ENCODE results near the gene MCF2L. TPM values are rescaled to one million over a fixed set of nuclear protein-coding genes. Genes with fewer than 3 reads are reported as not detected.
A peak's percentile ranks its signal among the peaks of the same experiment; 100 is the strongest.
"Not testable (repeated sequence)": the region's sequence is repeated elsewhere in the genome, so short reads cannot be mapped to it uniquely, and the experiment has no call there.

MCF2L gene
- total RNA-seq, 1 experiment from 2014 or later = 22.1 TPM

DNA sequence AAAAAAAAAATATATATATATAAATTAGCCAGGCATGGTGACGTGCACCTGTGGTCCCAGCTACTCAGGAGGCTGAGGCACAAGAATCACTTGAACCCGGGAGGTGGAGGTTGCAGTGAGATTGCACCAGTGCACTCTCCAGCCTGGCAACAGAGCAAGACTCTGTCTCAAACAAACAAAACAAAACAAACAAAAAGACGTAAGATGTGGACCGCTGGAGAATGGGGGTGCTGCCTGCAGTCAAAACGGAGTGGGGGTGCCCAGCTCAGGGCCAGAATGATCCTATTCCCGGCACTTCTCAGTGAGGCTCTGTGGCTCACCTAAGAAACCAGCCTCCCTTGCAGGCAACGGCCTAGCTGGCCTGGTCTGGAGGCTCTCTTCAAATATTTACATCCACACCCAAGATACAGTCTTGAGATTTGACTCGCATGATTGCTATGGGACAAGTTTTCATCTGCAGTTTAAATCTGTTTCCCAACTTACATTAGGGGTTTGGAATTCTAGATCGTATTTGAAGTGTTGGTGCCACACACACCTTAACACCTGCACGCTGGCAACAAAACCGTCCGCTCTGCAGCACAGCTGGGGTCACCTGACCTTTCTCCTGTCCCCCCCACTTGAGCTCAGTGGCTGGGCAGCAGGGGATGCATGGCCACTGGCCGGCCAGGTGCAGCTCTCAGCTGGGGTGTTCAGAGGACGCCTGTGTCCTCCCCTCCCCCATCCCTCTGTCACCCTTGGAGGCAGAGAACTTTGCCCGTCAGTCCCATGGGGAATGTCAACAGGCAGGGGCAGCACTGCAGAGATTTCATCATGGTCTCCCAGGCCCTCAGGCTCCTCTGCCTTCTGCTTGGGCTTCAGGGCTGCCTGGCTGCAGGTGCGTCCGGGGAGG is 136.3 kb downstream of the MCF2L start, which contains the start of gene F7:
Gene F7 (plus strand): TSS at position 760 of the 889 bp plus-strand sequence. CDS start 51 bp downstream, at position 811.
- Histone ChIP-seq H3K27me3 (replicated peaks; ENCODE audit: control insufficient read depth, insufficient read depth, low read length) (no peaks in the 10 kb centered on the region), H3K4me3 (ENCODE audit: low read depth, low read length) (peak within 1 kb of the TSS; percentile 57), H3K9me3 (peaks cover 8% of the 10 kb centered on the region; the same call in 1 of the 2 replicates), H3K4me1 (peaks cover 33% of the 10 kb centered on the region), H3K36me3 (ENCODE audit: control insufficient read depth, insufficient read depth, low read length) (no peaks in the 10 kb centered on the region)
- no TSS peak for BruUV-seq (replicated peaks)
- TF ChIP-seq, protein P1, sequence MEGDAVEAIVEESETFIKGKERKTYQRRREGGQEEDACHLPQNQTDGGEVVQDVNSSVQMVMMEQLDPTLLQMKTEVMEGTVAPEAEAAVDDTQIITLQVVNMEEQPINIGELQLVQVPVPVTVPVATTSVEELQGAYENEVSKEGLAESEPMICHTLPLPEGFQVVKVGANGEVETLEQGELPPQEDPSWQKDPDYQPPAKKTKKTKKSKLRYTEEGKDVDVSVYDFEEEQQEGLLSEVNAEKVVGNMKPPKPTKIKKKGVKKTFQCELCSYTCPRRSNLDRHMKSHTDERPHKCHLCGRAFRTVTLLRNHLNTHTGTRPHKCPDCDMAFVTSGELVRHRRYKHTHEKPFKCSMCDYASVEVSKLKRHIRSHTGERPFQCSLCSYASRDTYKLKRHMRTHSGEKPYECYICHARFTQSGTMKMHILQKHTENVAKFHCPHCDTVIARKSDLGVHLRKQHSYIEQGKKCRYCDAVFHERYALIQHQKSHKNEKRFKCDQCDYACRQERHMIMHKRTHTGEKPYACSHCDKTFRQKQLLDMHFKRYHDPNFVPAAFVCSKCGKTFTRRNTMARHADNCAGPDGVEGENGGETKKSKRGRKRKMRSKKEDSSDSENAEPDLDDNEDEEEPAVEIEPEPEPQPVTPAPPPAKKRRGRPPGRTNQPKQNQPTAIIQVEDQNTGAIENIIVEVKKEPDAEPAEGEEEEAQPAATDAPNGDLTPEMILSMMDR (IDR thresholded peaks at IDR 0.05; ENCODE audit: insufficient read depth in 1 of 2, low read depth in 1 of 2, low read length in 1 of 2, severe bottlenecking in 1 of 2, unreplicated experiment in 1 of 2) = peak in 1 of 2 experiments; percentile 5
- peaks cover 7% of the 10 kb centered on the region for H3K4me1 Mint-ChIP-seq (ENCODE audit: low read depth, unreplicated experiment)
- intact Hi-C loops (cut with micrococcal nuclease; ENCODE audit: unreplicated experiment) = loop anchor here (1.0 kb wide), 2 partner anchors 17 to 70 kb away; partner anchors contain the start of gene F10
- no peaks in the 10 kb centered on the region for H3K27me3 Mint-ChIP-seq (ENCODE audit: insufficient read depth, unreplicated experiment)
- no peaks in the 10 kb centered on the region for H3K9me3 Mint-ChIP-seq (ENCODE audit: unreplicated experiment)
- peaks cover 21% of the 10 kb centered on the region for H3K36me3 Mint-ChIP-seq (ENCODE audit: insufficient read depth, unreplicated experiment)
- ChIA-PET POLR2A (interaction anchor here (0.5 to 0.6 kb wide), 2 partner anchors 14 to 15 kb away, joined by 3 to 7 read pairs; no protein-coding TSS in a partner anchor), CTCF (no interaction called here)
- H3K4me3 Mint-ChIP-seq (ENCODE audit: unreplicated experiment) = peak within 1 kb of the TSS; percentile 76
- DNase-seq = peak; percentile 94 to 96
- H3K27ac Mint-ChIP-seq (ENCODE audit: unreplicated experiment) = peak within 1 kb of the TSS; percentile 76

DNA sequence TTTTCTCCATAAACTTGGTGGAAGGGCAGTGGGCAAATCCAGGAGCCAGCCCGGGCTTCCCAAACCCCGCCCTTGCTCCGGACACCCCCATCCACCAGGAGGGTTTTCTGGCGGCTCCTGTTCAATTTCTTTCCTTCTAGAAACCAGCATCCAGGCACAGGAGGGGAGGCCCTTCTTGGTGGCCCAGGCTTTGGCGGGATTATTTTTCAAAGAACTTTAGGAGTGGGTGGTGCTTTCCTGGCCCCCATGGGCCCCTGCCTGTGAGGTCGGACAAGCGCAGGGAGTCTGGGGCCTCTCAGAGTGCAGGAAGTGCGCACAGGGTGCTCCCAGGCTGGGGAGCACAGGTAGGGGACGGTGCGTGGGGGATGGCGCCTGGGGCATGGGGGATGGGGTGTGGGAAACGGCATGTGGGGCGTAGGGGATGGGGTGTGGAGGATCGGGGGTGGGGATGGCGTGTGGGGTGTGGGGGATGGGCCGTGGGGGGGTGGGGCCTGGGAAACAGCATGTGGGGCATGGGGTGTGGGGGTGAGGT is 137.0 kb downstream of the MCF2L start:
- H3K36me3 Mint-ChIP-seq (ENCODE audit: insufficient read depth, unreplicated experiment) = peaks cover 21% of the 10 kb centered on the region
- peak overlapping the region; percentile 76 for H3K4me3 Mint-ChIP-seq (ENCODE audit: unreplicated experiment)
- CTCF ChIA-PET = no interaction called here
- TF ChIP-seq, protein P1 (IDR thresholded peaks at IDR 0.05; ENCODE audit: insufficient read depth in 1 of 2, low read depth in 1 of 2, low read length in 1 of 2, severe bottlenecking in 1 of 2, unreplicated experiment in 1 of 2) = no peak
- H3K9me3 Mint-ChIP-seq (ENCODE audit: unreplicated experiment) = no peaks in the 10 kb centered on the region
- H3K27me3 ChIP-seq (replicated peaks; ENCODE audit: control insufficient read depth, insufficient read depth, low read length) = no peaks in the 10 kb centered on the region
- no peaks in the 10 kb centered on the region for H3K36me3 ChIP-seq (ENCODE audit: control insufficient read depth, insufficient read depth, low read length)
- H3K4me3 ChIP-seq (ENCODE audit: low read depth, low read length) = peak overlapping the region; percentile 57
- H3K4me1 Mint-ChIP-seq (ENCODE audit: low read depth, unreplicated experiment) = peaks cover 7% of the 10 kb centered on the region
- POLR2A ChIA-PET = interaction anchor here (0.5 to 0.6 kb wide), 2 partner anchors 13 to 15 kb away, joined by 3 to 7 read pairs; no protein-coding TSS in a partner anchor
- BruUV-seq (replicated peaks) = no TSS peak
- no peak for DNase-seq
- H3K4me1 ChIP-seq = peaks cover 33% of the 10 kb centered on the region
- no peaks in the 10 kb centered on the region for H3K27me3 Mint-ChIP-seq (ENCODE audit: insufficient read depth, unreplicated experiment)
- peaks cover 8% of the 10 kb centered on the region; the same call in 1 of the 2 replicates for H3K9me3 ChIP-seq
- intact Hi-C loops (cut with micrococcal nuclease; ENCODE audit: unreplicated experiment) = loop anchor here (1.0 kb wide), 2 partner anchors 16 to 71 kb away; partner anchors contain the start of gene F10
- peak overlapping the region; percentile 76 for H3K27ac Mint-ChIP-seq (ENCODE audit: unreplicated experiment)

DNA sequence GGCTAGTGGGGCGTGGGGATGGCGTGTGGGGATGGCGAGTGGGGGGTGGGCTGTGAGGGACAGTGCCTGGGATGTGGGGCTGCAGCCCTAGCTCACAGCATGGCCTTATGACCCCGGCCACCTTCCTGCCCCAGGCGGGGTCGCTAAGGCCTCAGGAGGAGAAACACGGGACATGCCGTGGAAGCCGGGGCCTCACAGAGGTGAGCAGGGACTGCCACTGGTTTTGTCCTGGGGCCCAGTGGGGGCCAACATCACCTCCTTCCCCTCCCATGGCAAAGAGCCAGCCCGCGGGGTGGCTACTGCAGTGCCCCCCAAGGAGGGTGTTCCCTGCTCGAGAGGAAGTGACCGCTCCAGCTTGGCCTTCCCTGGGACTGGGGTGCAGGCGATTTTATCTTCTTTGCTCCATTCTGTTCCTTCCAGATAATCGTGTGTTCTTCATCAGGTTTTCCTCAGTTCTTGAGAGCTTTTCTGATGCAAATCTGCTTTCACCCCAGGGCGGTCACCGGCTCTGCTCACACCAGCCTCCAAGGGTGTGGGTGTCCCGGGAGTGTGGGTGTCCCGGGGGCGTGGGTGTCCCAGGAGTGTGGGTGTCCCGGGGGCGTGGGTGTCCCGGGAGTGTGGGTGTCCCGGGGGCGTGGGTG is 137.8 kb downstream of the MCF2L start:
- Histone ChIP-seq H3K4me3 (ENCODE audit: low read depth, low read length) (no peak overlapping the region), H3K27me3 (replicated peaks; ENCODE audit: control insufficient read depth, insufficient read depth, low read length) (no peaks in the 10 kb centered on the region), H3K4me1 (peaks cover 25% of the 10 kb centered on the region), H3K36me3 (ENCODE audit: control insufficient read depth, insufficient read depth, low read length) (no peaks in the 10 kb centered on the region), H3K9me3 (peaks cover 8% of the 10 kb centered on the region; the same call in 1 of the 2 replicates)
- Mint-ChIP-seq H3K27ac (ENCODE audit: unreplicated experiment) (no peak overlapping the region), H3K9me3 (ENCODE audit: unreplicated experiment) (no peaks in the 10 kb centered on the region), H3K4me3 (ENCODE audit: unreplicated experiment) (no peak overlapping the region), H3K4me1 (ENCODE audit: low read depth, unreplicated experiment) (peaks cover under 1% of the 10 kb centered on the region), H3K36me3 (ENCODE audit: insufficient read depth, unreplicated experiment) (peaks cover 21% of the 10 kb centered on the region), H3K27me3 (ENCODE audit: insufficient read depth, unreplicated experiment) (no peaks in the 10 kb centered on the region)
- POLR2A ChIA-PET = no interaction called here
- no peak for DNase-seq
- intact Hi-C loops (cut with micrococcal nuclease; ENCODE audit: unreplicated experiment) = no loop called here
- CTCF ChIA-PET = no interaction called here
- no TSS peak for BruUV-seq (replicated peaks)
- TF ChIP-seq, protein P1 (IDR thresholded peaks at IDR 0.05; ENCODE audit: insufficient read depth in 1 of 2, low read depth in 1 of 2, low read length in 1 of 2, severe bottlenecking in 1 of 2, unreplicated experiment in 1 of 2) = no peak

DNA sequence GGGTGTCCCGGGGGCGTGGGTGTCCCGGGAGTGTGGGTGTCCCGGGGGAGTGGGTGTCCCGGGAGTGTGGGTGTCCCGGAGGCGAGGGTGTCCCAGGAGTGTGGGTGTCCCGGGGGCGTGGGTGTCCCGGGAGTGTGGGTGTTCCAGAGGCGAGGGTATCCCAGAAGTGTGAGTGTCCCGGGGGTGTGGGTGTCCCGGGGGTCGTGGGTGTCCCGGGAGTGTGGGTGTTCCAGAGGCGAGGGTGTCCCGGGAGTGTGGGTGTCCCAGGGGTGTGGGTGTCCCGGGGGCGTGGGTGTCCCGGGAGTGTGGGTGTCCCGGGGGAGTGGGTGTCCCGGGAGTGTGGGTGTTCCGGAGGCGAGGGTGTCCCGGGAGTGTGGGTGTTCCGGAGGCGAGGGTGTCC is 139.5 kb downstream of the MCF2L start:
- H3K27me3 Mint-ChIP-seq (ENCODE audit: insufficient read depth, unreplicated experiment); intact Hi-C loops (cut with micrococcal nuclease; ENCODE audit: unreplicated experiment); H3K27me3 ChIP-seq (replicated peaks; ENCODE audit: control insufficient read depth, insufficient read depth, low read length); H3K36me3 ChIP-seq (ENCODE audit: control insufficient read depth, insufficient read depth, low read length); H3K4me3 ChIP-seq (ENCODE audit: low read depth, low read length); BruUV-seq (replicated peaks); H3K9me3 ChIP-seq; H3K4me1 Mint-ChIP-seq (ENCODE audit: low read depth, unreplicated experiment); H3K9me3 Mint-ChIP-seq (ENCODE audit: unreplicated experiment); POLR2A ChIA-PET; H3K4me3 Mint-ChIP-seq (ENCODE audit: unreplicated experiment); CTCF ChIA-PET; H3K27ac Mint-ChIP-seq (ENCODE audit: unreplicated experiment); DNase-seq: not testable (repeated sequence)
- peaks cover 21% of the 10 kb centered on the region for H3K4me1 ChIP-seq
- H3K36me3 Mint-ChIP-seq (ENCODE audit: insufficient read depth, unreplicated experiment) = peaks cover 21% of the 10 kb centered on the region

Data from Caco-2 (cell line).